ENCODE results near the gene HS3ST2. TPM values are rescaled to one million over a fixed set of nuclear protein-coding genes. Genes with fewer than 3 reads are reported as not detected.

HS3ST2 gene
- total RNA-seq, 2 donors from 2014 or later = 0.26 to 0.33 TPM

- H3K4me1 ChIP-seq = no peaks in the 10 kb centered on the region
- H3K9me3 ChIP-seq = no peaks in the 10 kb centered on the region
- no peaks in the 10 kb centered on the region for H3K27me3 ChIP-seq
- no peak overlapping the region for H3K27ac ChIP-seq
- WGBS, 2 donors = 41 to 55% methylated on average over 6 of the region's 6 CpGs
- TF ChIP-seq CTCF (IDR thresholded peaks at IDR 0.05) (no peak), POLR2A (IDR thresholded peaks at IDR 0.05) (no peak)
- H3K36me3 ChIP-seq (replicated peaks in 1 of 2; ENCODE audit: insufficient read depth in 1 of 2, low read depth in 2 of 2) = no peaks in the 10 kb centered on the region
- intact Hi-C loops (cut with DNase I) = no loop called here
- H3K4me3 ChIP-seq = no peak overlapping the region
- ATAC-seq (no peak), DNase-seq (no peak)
These were observed 141.6 kb downstream of the HS3ST2 start for GRCh38 chr16:22955461-22956070.

- intact Hi-C loops (cut with DNase I) = no loop called here
- Histone ChIP-seq H3K4me1 (no peaks in the 10 kb centered on the region), H3K27ac (no peak overlapping the region), H3K9me3 (no peaks in the 10 kb centered on the region), H3K36me3 (replicated peaks in 1 of 2; ENCODE audit: insufficient read depth in 1 of 2, low read depth in 2 of 2) (no peaks in the 10 kb centered on the region), H3K4me3 (no peak overlapping the region), H3K27me3 (no peaks in the 10 kb centered on the region)
- WGBS, 2 donors = 28 to 32% methylated on average over 4 of the region's 4 CpGs
- DNase-seq (no peak), ATAC-seq (no peak)
- no peak for TF ChIP-seq CTCF (IDR thresholded peaks at IDR 0.05)
- TF ChIP-seq POLR2A (IDR thresholded peaks at IDR 0.05) = no peak
These were observed 147.2 kb downstream of the HS3ST2 start for GRCh38 chr16:22961206-22961605.

GRCh38 chr16:22962905-22963304, 148.9 kb downstream of the HS3ST2 start:
- H3K27me3 ChIP-seq = no peaks in the 10 kb centered on the region
- H3K36me3 ChIP-seq (replicated peaks in 1 of 2; ENCODE audit: insufficient read depth in 1 of 2, low read depth in 2 of 2) = no peaks in the 10 kb centered on the region
- intact Hi-C loops (cut with DNase I) = no loop called here
- DNase-seq = no peak
- no peak for TF ChIP-seq CTCF (IDR thresholded peaks at IDR 0.05)
- TF ChIP-seq POLR2A (IDR thresholded peaks at IDR 0.05) = no peak
- no peak overlapping the region for H3K27ac ChIP-seq
- H3K9me3 ChIP-seq = no peaks in the 10 kb centered on the region
- no peaks in the 10 kb centered on the region for H3K4me1 ChIP-seq
- no peak for ATAC-seq
- no peak overlapping the region for H3K4me3 ChIP-seq
- 20 to 22% methylated on average over 1 of the region's 1 CpG for WGBS, 2 donors

All from body of pancreas (tissue), 4 donors.